ENCODE results near the gene GNAI3.

The GNAI3 gene

DNA sequence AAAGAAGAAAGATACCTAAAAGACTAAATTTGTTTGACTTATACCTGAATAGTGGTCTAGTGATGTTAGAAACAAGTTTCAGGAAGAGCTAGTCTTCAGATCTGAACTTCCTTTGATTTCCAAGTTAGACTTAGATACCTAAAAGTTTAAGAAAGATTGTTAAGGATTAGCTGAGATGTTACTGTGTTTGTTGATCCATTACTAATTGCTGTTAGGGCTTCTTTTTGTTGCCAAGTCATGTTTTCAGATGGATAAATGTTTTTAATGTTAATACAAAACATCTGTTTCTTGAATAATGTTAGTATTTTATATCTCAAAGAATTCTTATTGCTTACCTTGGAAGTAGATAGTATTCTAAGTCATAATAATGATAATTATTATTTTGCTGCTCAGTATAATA is 11.6 kb downstream of the GNAI3 start:
- DNase-seq (ENCODE audit: extremely low spot score), result no peak
- CTCF ChIA-PET, result interaction anchor here (0.7 to 2.8 kb wide), 10 partner anchors 10 to 90 kb away, joined by 3 to 15 read pairs (median 3); partner anchors contain the start of genes CYB561D1 and GNAI3

DNA sequence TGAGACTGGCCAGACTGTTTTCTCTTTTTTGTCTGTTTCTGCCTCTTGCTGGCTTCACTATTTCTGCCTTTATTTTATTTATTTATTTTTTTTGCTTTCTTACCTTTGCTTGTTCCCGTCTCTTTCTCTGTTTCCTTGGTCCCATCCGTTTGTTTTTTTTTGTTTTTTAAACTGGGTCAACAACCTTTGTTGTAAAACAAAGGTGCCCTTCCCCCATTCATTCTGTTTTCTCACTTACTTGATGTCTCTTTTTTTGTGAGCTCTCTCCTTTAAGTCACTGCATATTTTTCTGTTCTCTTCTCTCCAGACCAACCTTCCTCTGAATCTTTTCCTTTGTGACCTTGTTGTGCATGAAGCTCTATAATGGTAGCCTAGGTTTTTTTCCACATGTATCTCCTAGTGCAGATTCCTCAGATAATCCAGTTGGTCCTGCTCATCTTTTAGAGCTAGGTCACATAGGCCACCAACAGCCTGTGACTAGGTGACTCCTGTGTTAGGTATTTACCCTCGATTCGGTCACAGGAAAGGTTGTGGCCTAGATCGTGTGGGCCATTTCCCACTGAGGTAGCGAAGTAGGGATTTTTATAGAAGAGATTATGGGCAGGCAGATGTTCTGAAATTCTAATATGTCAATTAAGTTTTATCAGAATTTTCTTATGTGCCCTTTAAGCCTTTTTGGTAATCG is 15.9 kb downstream of the GNAI3 start:
- POLR2A ChIA-PET, result interaction anchor here (1.7 kb wide), 1 partner anchor 16 kb away, joined by 5 read pairs; the partner anchor contains the start of gene GNAI3
- CTCF ChIA-PET, result interaction anchor here (0.7 to 2.8 kb wide), 7 partner anchors 13 to 420 kb away, joined by 3 to 7 read pairs (median 4); partner anchors contain the start of gene AHCYL1
- TF ChIP-seq, protein P1, sequence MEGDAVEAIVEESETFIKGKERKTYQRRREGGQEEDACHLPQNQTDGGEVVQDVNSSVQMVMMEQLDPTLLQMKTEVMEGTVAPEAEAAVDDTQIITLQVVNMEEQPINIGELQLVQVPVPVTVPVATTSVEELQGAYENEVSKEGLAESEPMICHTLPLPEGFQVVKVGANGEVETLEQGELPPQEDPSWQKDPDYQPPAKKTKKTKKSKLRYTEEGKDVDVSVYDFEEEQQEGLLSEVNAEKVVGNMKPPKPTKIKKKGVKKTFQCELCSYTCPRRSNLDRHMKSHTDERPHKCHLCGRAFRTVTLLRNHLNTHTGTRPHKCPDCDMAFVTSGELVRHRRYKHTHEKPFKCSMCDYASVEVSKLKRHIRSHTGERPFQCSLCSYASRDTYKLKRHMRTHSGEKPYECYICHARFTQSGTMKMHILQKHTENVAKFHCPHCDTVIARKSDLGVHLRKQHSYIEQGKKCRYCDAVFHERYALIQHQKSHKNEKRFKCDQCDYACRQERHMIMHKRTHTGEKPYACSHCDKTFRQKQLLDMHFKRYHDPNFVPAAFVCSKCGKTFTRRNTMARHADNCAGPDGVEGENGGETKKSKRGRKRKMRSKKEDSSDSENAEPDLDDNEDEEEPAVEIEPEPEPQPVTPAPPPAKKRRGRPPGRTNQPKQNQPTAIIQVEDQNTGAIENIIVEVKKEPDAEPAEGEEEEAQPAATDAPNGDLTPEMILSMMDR (IDR thresholded peaks at IDR 0.05; ENCODE audit: control extremely low read depth, extremely low read depth, low read depth, missing control alignments), result no peak
- DNase-seq (ENCODE audit: extremely low spot score), result no peak

More for the DNA sequence above, 11.6 kb downstream of the GNAI3 start:
- POLR2A ChIA-PET, result no interaction called here
- TF ChIP-seq, protein P1 (IDR thresholded peaks at IDR 0.05; ENCODE audit: control extremely low read depth, extremely low read depth, low read depth, missing control alignments), result no peak

DNA sequence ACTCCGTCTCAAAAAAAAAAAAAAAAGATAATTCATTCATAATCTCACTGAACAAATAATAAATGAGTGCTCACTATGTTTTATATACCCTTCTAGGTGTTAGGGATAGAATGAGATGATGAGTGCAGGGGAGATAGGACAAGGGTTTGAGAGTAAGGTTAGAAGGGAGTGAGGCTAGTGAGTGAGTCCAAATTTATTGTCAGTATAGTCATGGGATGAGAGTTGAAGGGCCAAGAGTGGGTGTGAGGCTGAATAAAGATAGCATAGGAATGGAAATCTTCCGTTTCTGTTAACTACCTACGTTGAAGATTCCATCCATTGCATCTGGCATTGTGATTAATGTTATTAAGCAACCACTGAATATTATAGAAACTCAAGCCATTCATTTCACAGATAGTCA is 16.8 kb downstream of the GNAI3 start:
- CTCF ChIA-PET, result interaction anchor here (1.3 to 2.8 kb wide), 4 partner anchors 15 to 79 kb away, joined by 3 to 7 read pairs (median 6); no protein-coding TSS in a partner anchor
- DNase-seq (ENCODE audit: extremely low spot score), result no peak
- TF ChIP-seq, protein P1 (IDR thresholded peaks at IDR 0.05; ENCODE audit: control extremely low read depth, extremely low read depth, low read depth, missing control alignments), result no peak
- POLR2A ChIA-PET, result interaction anchor here (1.7 kb wide), 1 partner anchor 17 kb away, joined by 5 read pairs; the partner anchor contains the start of gene GNAI3

DNA sequence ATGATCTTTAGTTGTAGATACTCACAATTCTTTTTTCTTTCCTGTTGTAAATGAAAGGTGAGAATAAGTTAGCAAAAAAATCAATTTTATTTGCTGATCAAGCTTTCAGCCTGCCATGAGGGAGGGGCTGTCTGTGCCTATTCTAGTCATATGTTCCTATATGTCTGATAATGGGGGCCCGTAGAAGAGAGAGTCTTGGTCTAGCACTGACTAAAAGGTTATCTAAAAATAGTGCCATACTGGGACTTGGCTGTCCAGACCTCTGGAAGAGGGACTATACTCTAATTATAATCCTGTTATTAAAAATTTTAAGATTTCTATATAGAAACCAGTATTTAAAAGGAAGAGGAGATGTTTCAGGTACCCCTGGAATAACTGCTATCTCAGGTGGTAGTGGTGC is 18.6 kb downstream of the GNAI3 start:
- no peak for DNase-seq (ENCODE audit: extremely low spot score)

DNA sequence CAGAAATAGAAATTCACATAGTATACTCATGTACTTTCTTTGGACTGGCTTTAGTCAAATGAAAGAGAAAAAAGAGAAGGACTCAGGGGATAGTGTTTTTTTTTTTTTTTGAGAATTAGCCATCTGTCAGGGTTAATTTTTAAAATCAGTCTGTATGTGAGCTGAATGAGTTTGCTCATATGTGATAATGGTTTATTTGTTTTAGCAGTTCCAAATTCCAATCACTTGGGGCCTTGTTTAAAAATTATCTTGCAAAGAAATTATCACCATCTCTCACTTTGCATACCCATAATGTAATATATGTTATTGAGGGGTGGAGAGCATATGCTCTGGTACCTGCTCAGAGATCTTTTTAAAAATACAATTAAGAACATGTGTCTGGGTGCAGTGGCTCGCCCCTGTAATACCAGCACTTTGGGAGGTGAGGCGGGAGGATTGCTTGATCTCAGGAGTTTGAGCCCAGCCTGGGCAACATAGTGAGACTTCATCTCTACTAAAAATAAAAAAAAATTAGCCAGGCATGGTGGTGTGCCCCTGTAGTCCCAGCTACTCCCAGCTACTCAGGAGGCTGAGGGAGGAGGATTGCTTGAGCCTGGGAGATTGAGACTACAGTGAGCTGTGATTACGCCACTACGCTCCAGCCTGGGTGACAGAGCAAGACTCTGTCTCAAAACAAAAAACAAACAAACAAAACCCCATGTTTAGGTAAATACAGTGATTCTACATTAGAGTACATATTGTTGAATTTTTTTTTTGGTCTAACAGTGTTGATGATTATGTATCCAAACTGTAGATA is 19.7 kb downstream of the GNAI3 start:
- CTCF ChIA-PET, result interaction anchor here (1.2 to 3.6 kb wide), 6 partner anchors 18 to 72 kb away, joined by 4 to 11 read pairs (median 8); partner anchors contain the start of gene GNAI3
- TF ChIP-seq, protein P1 (IDR thresholded peaks at IDR 0.05; ENCODE audit: control extremely low read depth, extremely low read depth, low read depth, missing control alignments), result no peak
- POLR2A ChIA-PET, result interaction anchor here (0.7 kb wide), 1 partner anchor 581 kb away, joined by 4 read pairs; no protein-coding TSS in a partner anchor
- DNase-seq (ENCODE audit: extremely low spot score), result no peak

More for the DNA sequence above, 18.6 kb downstream of the GNAI3 start:
- ChIA-PET POLR2A (no interaction called here), CTCF (interaction anchor here (1.2 to 3.6 kb wide), 4 partner anchors 18 to 73 kb away, joined by 4 to 11 read pairs (median 5); partner anchors contain the start of gene GNAI3)
- TF ChIP-seq, protein P1 (IDR thresholded peaks at IDR 0.05; ENCODE audit: control extremely low read depth, extremely low read depth, low read depth, missing control alignments), result no peak

DNA sequence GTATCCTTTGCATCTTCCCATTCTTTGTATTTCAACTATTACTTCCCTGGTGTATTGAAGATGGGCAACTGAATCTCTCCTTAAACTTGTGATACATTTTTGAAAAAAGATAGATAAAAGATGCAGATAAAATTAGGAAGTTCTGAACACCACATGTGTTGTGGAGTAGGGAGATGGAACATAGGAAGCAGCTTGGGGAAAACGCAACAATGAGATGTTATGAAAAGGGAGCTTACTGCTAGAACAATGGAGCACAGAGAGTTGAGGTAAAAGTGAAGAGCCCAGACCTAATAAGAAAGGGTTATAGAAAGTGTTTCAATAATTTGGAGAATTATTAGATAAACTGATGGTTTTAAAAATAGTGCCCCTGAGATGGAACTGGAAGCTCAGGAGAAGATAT is 20.9 kb downstream of the GNAI3 start:
- TF ChIP-seq, protein P1 (IDR thresholded peaks at IDR 0.05; ENCODE audit: control extremely low read depth, extremely low read depth, low read depth, missing control alignments), result no peak
- ChIA-PET CTCF (interaction anchor here (1.3 to 3.6 kb wide), 7 partner anchors 10 to 72 kb away, joined by 3 to 12 read pairs (median 10); partner anchors contain the start of gene GNAI3), POLR2A (no interaction called here)
- DNase-seq (ENCODE audit: extremely low spot score), result no peak
